NCI-H2196 (cell line): ENCODE measurements around the gene NDST3.

Experiments
- DNase-seq: peaks from one replicate; lab custom pipeline; 2025; ENCODE audit not compliant: unreplicated experiment; lab: John Stamatoyannopoulos, UW

NDST3 gene

DNA sequence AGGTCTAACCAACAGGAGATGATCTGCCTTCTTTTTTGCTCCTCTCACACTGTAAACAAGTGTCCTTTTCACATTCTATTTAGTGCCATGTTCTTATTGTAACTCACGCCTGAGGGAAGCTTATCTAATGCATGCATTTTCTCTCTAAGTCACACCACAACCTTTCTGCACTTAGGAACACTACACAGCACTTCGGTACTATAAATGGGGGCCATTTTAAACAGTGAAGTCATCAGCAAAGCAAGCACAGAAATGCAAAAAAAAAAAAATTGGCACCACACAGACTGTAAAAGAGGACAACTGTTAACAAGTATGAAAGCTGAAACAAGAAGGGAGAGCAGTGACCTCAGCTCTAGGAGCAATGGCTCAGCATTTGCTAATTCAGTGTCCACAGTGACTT, 273.4 kb downstream of the NDST3 start:
- no peak for DNase-seq
